ENCODE measurements around the gene EEF2.
"Not testable (repeated sequence)": the region's sequence is repeated elsewhere in the genome, so short reads cannot be mapped to it uniquely, and the experiment has no call there.

EEF2 gene

GRCh38 chr19:3944018-3944721, 41.1 kb downstream of the EEF2 start:
- no peak for DNase-seq

GRCh38 chr19:3942790-3943409, 42.4 kb downstream of the EEF2 start:
- no peak for DNase-seq

GRCh38 chr19:3938300-3938950, 46.8 kb downstream of the EEF2 start:
- DNase-seq = not testable (repeated sequence)

- no peak for DNase-seq
These were observed 48.5 kb downstream of the EEF2 start for GRCh38 chr19:3936506-3937442.

GRCh38 chr19:3932931-3933810, 52.1 kb downstream of the EEF2 start, which contains the start of gene NMRK2:
NMRK2 (plus strand) TSS chr19:3933069; CDS start chr19:3933672, 603 bp downstream.
- no peak for DNase-seq

GRCh38 chr19:3931041-3931440, 54.2 kb downstream of the EEF2 start:
- no peak for DNase-seq
